Activated T-cell treated with anti-CD3 and anti-CD28 coated beads, Interleukin-2, amount 50 U/mL, for 4 hours (primary cell): ENCODE results near the gene TNFRSF12A. TPM values are rescaled to one million over a fixed set of nuclear protein-coding genes. Genes with fewer than 3 reads are reported as not detected.
A peak's percentile ranks its signal among the peaks of the same experiment; 100 is the strongest.

ENCODE experiments used
- ATAC-seq, 2 donors: fragments of 200-7000 bp; cut with Tn5 transposase; one replicate each; pipeline ENCODE4 v1.10.0; 2021
- DNase-seq: peaks from one replicate; pipeline ENCODE4 v3.0.0-alpha.2; 2020
- H3K27me3 Mint-ChIP-seq: one replicate; pipeline ENCODE4 v1.8.0; 2021; ENCODE audit warnings: low read depth, mixed read lengths
- H3K36me3 Mint-ChIP-seq: one replicate; pipeline ENCODE4 v1.8.0; 2022; ENCODE audit warnings: mixed read lengths; ENCODE audit not compliant: insufficient read depth
- H3K4me1 Mint-ChIP-seq: one replicate; pipeline ENCODE4 v1.8.0; 2021; ENCODE audit warnings: low read depth, mixed read lengths
- H3K4me3 Mint-ChIP-seq: one replicate; pipeline ENCODE4 v1.8.0; 2021; ENCODE audit warnings: mild to moderate bottlenecking, moderate library complexity, mixed read lengths
- H3K9me3 Mint-ChIP-seq: one replicate; pipeline ENCODE4 v1.8.0; 2021; ENCODE audit warnings: mixed read lengths
- total RNA-seq, 3 donors: library from RNA; stranded (reverse); gene quantifications; one replicate each; pipeline ENCODE4 v1.2.1, GENCODE V29; 2021

The TNFRSF12A gene
- total RNA-seq, 3 donors from 2014 or later = 4.2 to 6.9 (median 5.1) TPM

DNA sequence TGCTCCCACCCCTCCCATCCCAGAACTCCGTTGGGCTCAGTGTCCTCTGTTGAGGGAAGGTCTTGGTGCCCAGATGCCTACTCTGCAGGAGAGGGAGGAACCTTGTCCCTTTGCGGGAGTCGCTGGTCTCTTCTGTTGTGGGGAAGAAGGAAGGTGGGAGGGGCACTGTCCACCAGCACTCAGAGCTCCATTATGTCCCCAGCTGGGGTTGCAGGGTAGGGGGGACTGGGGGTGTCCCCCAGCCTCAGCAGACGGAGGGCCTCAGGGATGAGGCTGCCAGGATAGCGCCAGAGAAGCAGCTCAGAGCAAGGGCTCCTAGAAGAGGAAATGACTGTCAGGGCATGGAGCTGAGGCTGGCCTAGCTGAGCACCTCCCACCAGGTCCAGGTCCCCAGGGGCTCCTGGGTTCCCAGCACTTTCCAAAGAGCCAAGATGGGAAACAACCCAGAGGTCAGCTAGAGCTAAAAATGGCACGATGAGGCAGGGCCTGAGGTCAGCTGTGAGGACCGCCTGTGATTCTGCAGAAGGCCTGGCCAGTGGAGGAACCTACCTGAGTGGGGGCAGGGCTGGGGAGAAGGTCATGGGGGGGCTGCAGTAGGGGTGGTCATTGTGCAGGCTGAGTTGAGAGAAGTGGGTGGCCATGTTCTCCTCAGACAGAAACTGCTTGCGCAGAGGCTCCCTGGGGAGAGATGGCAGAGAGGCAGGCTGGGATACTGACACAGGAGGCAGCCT, 2.7 kb downstream of the TNFRSF12A start:
- Mint-ChIP-seq H3K4me1 (peaks cover 53% of the 10 kb centered on the region), H3K36me3 (peaks cover 13% of the 10 kb centered on the region), H3K4me3 (peak overlapping the region; percentile 87), H3K9me3 (no peaks in the 10 kb centered on the region), H3K27me3 (peaks cover 2% of the 10 kb centered on the region)
- no peak for DNase-seq
- no peak for ATAC-seq

DNA sequence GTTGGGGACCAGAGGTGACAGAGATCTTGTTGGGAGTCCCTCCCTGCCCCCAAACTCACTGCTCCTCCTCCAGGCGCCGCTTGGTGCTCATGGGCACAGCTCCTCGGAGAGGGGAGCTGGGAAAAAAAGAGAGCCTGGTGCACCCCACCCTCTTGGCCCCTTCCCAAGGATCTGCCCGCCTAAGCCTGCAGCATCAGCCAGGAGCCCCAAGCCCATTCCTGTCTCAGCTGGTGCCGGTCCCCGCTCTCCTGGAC, 3.2 kb downstream of the TNFRSF12A start:
- no peak for DNase-seq
- peaks cover 13% of the 10 kb centered on the region for H3K36me3 Mint-ChIP-seq
- H3K4me1 Mint-ChIP-seq = peaks cover 50% of the 10 kb centered on the region
- no peak for ATAC-seq
- H3K9me3 Mint-ChIP-seq = no peaks in the 10 kb centered on the region
- peaks cover 2% of the 10 kb centered on the region for H3K27me3 Mint-ChIP-seq
- peak overlapping the region; percentile 87 for H3K4me3 Mint-ChIP-seq

DNA sequence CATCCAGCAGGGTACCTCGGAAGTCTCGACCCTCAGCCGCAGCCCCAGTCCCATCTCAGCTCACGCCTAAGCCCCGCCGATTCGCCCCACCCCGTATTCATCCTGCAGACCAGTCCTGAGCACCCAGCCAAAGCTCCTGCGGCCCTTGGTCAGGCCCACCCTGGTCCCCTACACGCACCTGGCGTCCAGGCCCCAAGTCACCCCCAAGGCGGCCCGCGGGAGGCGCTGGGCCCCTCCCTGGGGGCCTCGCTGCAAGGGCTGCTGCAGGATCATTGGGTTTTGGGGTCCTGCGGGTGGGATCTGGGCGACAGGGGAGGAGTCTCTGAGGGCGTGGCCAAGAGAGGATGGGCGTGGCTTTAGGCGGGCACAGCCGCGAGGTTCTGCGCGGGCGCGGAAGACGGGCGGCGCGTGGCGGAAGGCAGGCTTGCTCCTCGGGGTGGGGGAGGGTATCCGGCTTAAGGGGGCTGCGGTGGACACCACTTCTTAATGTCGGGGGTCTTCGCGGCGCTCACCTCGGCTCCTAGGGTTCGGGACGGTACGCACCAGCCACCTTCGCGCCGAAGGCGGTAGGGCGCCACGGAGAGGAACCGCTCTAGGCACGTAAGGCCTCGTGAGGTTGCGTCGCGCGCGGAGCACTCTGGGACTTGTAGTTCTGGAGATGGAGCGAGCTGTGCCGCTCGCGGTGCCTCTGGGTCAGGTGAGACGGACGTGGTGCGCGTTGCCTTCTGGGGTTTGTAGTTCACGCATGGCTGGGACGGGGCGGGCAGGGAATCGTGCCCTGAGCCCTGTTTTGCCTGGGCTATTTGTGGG, 3.7 kb downstream of the TNFRSF12A start, which contains the start of the genes HCFC1R1 and THOC6:
Gene HCFC1R1 (minus strand): TSS at position 274 of the 810 bp plus-strand sequence. CDS start 1 bp downstream, at position 273.
Gene THOC6 (plus strand): TSS at position 367 of the 810 bp plus-strand sequence. CDS start 292 bp downstream, at position 659.
- H3K36me3 Mint-ChIP-seq = peaks cover 13% of the 10 kb centered on the region
- H3K4me3 Mint-ChIP-seq = peak within 1 kb of the TSS; percentile 87
- peaks cover 48% of the 10 kb centered on the region for H3K4me1 Mint-ChIP-seq
- peak; percentile 93 for DNase-seq
- ATAC-seq = peak; percentile 79 to 80
- no peaks in the 10 kb centered on the region for H3K9me3 Mint-ChIP-seq
- peaks cover 2% of the 10 kb centered on the region for H3K27me3 Mint-ChIP-seq

DNA sequence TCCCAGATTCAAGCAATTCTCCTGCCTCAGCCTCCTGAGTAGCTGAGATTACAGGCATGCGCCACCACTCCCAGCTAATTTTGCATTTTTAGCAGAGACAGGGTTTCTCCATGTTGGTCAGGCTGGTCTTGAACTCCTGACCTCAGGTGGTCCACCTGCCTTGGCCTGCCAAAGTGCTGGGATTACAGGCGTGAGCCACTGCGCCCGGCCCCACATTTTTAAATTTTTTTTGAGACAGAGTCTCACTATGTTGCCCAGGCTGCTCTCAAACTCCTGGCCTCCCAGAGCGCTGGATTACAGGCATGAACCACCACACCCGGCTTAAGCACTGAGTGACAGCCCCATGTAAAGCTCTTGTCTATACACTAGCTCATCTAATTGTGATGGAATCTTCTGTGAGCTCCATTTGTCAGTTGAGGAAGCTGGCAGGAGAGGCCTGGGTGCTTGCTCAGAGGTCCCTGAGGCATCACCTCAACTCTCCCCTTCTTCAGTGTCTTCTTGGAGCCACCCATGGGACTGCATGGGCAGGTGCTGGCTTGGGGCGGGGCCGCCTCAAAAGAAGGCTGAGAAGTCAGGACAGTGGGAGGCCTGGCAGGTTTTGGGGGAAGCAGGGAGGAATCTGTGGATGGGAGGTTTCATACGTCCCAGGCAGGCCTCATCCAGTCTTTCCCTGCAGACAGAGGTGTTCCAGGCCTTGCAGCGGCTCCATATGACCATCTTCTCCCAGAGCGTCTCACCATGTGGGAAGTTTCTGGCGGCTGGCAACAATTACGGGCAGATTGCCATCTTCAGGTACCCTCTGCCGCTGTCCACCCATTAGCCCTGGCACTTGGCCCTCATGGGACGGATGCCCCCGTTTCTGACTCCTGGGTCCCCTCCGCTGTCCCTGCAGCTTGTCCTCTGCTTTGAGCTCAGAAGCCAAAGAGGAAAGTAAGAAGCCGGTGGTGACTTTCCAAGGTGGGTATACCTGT, 5.1 kb downstream of the TNFRSF12A start:
- H3K27me3 Mint-ChIP-seq = peaks cover 11% of the 10 kb centered on the region
- peak overlapping the region; percentile 37 for H3K4me3 Mint-ChIP-seq
- no peaks in the 10 kb centered on the region for H3K9me3 Mint-ChIP-seq
- peaks cover 50% of the 10 kb centered on the region for H3K4me1 Mint-ChIP-seq
- DNase-seq = no peak
- H3K36me3 Mint-ChIP-seq = peaks cover 13% of the 10 kb centered on the region
- ATAC-seq = no peak

DNA sequence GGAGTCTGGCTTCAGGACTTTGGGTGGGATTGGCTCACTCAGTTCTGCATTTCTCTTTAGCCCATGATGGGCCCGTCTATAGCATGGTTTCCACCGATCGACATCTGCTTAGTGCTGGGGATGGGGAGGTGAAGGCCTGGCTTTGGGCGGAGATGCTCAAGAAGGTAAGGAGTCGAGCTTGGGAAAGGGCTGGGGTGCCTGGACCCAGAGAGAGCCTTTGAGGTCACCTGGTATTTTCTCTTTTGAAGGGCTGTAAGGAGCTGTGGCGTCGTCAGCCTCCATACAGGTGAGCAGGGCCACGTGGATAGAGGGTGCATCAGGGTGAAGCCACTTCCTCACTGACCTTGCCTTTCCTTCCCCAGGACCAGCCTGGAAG, 5.8 kb downstream of the TNFRSF12A start:
- H3K36me3 Mint-ChIP-seq = peaks cover 13% of the 10 kb centered on the region
- peaks cover 47% of the 10 kb centered on the region for H3K4me1 Mint-ChIP-seq
- H3K27me3 Mint-ChIP-seq = peaks cover 14% of the 10 kb centered on the region
- no peak overlapping the region for H3K4me3 Mint-ChIP-seq
- DNase-seq = no peak
- ATAC-seq = no peak
- no peaks in the 10 kb centered on the region for H3K9me3 Mint-ChIP-seq

DNA sequence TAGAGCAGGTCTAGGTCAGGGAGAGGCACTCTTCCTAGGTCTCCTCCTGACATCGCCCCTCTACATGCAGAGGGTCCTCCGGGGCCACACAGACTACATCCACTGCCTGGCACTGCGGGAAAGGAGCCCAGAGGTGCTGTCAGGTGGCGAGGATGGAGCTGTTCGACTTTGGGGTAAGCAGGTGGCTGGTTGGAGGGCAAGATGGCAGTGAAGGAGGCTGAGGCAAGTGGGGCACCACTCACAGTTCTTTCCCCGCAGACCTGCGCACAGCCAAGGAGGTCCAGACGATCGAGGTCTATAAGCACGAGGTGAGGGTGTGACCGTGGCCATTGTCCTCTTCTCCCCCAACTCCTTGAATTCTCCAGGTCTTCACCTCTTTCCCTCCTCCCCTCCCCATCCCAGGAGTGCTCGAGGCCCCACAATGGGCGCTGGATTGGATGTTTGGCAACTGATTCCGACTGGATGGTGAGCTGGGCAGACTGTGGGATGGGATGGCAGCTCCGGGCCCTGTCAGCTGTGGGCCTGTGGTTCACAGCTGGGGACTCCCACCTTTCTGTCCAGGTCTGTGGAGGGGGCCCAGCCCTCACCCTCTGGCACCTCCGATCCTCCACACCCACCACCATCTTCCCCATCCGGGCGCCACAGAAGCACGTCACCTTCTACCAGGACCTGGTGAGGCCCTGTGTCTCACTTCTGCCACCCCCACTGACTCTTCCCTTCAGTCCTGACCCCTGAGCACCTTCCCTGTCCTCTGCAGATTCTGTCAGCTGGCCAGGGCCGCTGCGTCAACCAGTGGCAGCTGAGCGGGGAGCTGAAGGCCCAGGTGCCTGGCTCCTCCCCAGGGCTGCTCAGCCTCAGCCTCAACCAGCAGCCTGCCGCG, 6.7 kb downstream of the TNFRSF12A start:
- Mint-ChIP-seq H3K4me1 (peaks cover 40% of the 10 kb centered on the region), H3K9me3 (no peaks in the 10 kb centered on the region), H3K27me3 (peaks cover 17% of the 10 kb centered on the region), H3K4me3 (no peak overlapping the region), H3K36me3 (peaks cover 13% of the 10 kb centered on the region)
- DNase-seq (no peak), ATAC-seq (no peak)

DNA sequence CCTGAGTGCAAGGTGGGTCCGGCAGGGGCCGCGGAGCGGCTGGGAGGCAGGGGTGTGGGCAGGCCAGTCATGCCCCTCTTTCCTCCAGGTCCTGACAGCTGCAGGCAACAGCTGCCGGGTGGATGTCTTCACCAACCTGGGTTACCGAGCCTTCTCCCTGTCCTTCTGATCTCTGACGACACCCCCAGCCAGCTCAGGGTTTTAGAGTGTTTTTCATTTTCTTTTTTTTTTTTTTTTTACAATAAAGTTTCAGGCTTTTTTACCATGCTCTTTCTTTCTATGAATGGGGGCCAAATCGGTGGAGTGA, 7.3 kb downstream of the TNFRSF12A start:
- peaks cover 19% of the 10 kb centered on the region for H3K27me3 Mint-ChIP-seq
- no peak for DNase-seq
- no peak overlapping the region for H3K4me3 Mint-ChIP-seq

DNA sequence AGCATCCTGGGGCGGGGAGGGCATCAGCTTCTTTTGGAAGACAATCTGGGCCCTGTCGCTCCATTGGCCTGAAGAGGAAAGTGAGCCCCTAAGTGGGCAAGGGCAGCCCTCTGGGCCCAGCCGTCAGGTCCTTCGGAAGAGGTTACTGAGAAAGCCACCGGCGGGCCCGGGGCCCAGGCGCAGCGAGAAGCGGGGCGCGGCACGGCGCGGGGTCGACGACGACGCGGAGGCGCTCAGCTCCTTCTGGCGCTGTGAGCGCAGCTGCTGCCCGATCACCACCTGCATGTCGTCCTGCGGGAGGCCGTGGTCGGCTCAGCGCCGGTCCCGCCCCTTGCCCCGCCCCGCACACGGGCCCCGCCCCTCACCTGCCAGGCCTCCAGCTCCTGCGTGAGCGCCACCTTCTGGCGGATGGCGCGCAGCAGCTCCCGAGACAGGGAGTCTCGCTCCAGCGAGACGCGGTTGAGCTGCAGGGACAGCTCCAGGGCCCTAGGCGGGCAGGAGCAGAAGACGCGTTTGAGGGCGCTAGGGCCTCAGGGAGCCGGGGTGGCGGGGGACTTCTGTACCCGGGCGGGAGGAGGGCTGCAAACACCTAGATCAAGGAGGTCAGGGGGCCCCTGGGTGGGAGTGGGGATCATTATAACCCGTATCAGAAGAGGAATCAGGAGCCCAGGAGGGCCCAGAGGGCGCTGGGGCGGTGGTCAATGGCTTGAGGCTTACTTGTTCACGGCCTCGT, 8.0 kb downstream of the TNFRSF12A start:
- Mint-ChIP-seq H3K36me3 (peaks cover 13% of the 10 kb centered on the region), H3K4me1 (peaks cover 27% of the 10 kb centered on the region), H3K27me3 (peaks cover 26% of the 10 kb centered on the region), H3K4me3 (peak overlapping the region; percentile 29), H3K9me3 (no peaks in the 10 kb centered on the region)
- peak; percentile 40 to 48 for ATAC-seq
- DNase-seq = peak; percentile 88

More for the DNA sequence above, 7.3 kb downstream of the TNFRSF12A start:
- H3K9me3 Mint-ChIP-seq = no peaks in the 10 kb centered on the region
- H3K36me3 Mint-ChIP-seq = peaks cover 13% of the 10 kb centered on the region
- ATAC-seq = no peak
- peaks cover 34% of the 10 kb centered on the region for H3K4me1 Mint-ChIP-seq

DNA sequence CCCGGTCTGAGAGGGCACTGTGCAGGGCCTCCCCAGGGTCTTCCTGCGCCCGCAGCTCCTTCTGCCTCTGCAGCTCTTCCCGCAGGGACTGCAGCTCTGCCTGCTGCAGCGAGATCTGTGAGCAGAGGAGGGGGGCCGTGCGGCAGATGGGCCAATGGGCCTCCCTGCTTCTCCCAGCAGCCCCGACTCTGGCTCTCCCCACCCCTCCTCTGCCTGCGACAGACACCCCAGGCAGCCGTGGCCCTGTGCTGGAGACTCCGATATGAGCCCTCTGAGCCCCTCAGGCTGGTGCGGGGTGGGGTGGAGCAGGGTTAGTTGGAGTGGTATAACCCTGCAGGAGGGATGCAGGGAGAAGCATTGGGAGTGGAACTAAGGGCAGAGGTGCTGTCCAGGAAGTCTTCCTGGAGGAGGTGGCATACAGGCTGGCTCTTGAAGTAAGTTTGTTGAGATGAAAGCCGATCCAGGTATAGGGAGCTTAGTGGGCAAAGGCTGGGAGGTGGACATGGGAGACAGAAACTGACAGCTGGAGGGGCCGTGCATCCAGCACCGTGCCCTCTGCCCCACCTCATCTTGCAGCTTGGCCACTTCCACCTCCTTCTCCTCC, 8.7 kb downstream of the TNFRSF12A start:
- Mint-ChIP-seq H3K27me3 (peaks cover 33% of the 10 kb centered on the region), H3K36me3 (peaks cover 13% of the 10 kb centered on the region), H3K9me3 (no peaks in the 10 kb centered on the region), H3K4me1 (peaks cover 21% of the 10 kb centered on the region), H3K4me3 (no peak overlapping the region)
- no peak for DNase-seq
- ATAC-seq = no peak

DNA sequence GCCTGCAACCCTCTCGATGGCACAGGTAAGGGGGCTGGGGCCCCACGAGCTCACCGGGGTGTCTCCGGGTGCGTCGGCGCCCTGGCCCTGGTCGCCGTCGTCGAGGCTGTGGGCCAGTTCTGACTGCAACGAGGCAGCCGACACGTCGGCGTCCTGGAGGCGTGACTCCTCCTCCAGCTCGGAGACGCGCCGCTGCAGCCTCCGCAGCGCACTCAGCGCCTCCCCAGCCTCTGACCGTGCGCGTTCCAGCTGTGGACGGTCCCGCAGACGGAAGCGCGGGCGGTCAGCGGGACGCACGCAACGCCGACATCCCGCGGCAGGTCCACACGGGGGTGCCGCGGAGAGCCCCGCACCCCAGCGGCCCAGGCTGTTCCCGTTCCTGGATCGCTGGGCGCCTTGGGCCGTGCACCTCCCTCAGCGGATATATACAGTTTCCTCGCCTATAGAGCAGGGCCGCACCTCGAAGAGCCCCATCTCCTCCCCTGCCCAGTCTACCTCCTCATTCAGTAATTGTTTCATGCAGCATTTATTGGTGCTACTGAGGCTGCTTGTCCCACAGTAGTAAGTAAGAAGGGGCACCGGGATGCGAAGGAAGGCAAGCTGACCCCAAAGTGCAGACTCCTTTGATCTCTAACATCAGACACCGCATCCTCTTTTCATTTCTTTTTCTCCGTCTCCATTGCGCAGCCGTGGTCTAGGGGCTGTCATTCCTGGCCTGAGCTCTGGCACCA, 9.5 kb downstream of the TNFRSF12A start:
- Mint-ChIP-seq H3K4me3 (peak overlapping the region; percentile 59), H3K27me3 (peaks cover 41% of the 10 kb centered on the region), H3K36me3 (peaks cover 11% of the 10 kb centered on the region), H3K9me3 (no peaks in the 10 kb centered on the region), H3K4me1 (peaks cover 15% of the 10 kb centered on the region)
- ATAC-seq (peak; percentile 42 to 51), DNase-seq (peak; percentile 34)

DNA sequence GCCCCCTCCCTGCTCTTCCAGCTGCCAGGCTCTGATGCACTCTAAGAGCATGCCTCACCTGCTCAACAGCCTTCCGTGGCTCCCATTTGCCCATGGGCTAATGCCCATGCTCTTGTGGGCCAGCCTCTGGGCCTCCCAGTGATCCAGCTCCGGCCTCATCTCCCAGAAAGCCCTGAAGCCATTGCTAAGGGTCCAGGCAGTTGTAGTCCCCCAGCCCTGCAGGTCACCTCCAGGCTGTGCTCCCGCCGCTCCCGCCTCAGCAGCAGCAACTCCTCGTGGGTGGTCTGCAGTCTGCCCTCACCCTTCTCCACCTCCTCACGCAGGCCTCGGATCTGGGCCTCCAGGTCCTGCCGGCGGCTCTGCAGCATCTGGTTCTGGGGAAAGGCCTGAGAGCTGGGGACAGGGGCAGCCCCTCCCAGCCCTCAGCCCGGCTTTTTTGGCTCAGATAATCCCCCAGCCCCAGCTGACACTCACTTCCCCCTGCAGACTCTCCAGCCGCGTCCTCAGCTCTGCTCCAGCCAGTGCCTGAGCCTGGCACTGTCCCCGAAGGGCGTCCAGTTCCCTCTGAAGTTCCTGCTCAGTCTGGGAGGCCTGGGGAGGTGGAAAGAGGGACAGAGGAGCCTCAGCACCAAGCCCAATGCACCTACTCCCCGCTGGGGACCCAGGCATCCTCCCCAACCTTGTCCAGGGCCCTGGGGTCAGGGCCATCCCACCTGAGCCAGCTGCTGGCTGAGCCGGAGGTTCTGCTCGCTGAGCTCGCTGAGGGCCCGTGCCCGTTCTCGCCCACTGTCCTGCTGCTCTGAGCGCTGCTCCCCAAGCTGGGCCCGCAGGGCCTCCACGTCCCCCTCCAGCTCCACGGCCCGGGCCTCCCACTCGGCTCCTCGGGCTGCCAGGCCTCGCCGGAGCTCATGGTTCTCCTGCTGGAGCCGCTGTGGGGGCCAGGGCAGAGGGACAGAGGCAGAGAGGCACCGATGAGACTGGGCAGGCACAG, 10.3 kb downstream of the TNFRSF12A start:
- H3K27me3 Mint-ChIP-seq = peaks cover 50% of the 10 kb centered on the region
- H3K9me3 Mint-ChIP-seq = no peaks in the 10 kb centered on the region
- DNase-seq = no peak
- H3K4me1 Mint-ChIP-seq = peaks cover 15% of the 10 kb centered on the region
- peak overlapping the region; percentile 59 for H3K4me3 Mint-ChIP-seq
- no peak for ATAC-seq
- H3K36me3 Mint-ChIP-seq = peaks cover 11% of the 10 kb centered on the region
